Hypothalamus (tissue), 51 donors: ENCODE results near the gene DEFB127.
"Not testable (repeated sequence)": the region's sequence is repeated elsewhere in the genome, so short reads cannot be mapped to it uniquely, and the experiment has no call there.

Source experiments
- DNase-seq, 51 donors: peaks; one replicate each; lab custom pipeline; 2025; lab: John Stamatoyannopoulos, UW

Gene DEFB127

GRCh38 chr20:157154-157553 lies at the start of gene DEFB127:
Gene DEFB127 (plus strand): TSS chr20:157454. CDS start chr20:157545, 91 bp downstream.
- no peak for DNase-seq

DNA sequence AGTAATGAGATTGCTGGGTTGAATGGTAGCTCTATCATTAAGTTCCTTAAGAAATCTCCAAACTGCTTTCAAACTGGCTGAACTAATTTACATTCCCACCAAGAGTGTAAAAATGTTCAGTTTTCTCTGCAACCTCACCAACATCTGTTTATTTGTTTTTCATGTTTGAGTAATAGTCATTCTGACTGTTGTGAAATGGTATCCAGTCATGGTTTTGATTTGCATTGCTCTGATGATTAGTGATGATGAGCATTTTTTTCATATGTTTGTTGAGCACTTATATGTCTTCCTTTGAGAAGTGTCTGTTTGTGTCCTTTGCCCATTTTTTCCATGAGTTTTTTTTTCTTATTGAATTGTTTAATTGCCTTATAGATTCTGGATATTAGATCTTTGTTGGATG lies 44.9 kb upstream of the DEFB127 start:
- no peak for DNase-seq

GRCh38 chr20:117518-117917 lies 39.7 kb upstream of the DEFB127 start:
- no peak for DNase-seq

- DNase-seq: not testable (repeated sequence)
These were observed 27.4 kb upstream of the DEFB127 start for GRCh38 chr20:129786-130323.

DNA sequence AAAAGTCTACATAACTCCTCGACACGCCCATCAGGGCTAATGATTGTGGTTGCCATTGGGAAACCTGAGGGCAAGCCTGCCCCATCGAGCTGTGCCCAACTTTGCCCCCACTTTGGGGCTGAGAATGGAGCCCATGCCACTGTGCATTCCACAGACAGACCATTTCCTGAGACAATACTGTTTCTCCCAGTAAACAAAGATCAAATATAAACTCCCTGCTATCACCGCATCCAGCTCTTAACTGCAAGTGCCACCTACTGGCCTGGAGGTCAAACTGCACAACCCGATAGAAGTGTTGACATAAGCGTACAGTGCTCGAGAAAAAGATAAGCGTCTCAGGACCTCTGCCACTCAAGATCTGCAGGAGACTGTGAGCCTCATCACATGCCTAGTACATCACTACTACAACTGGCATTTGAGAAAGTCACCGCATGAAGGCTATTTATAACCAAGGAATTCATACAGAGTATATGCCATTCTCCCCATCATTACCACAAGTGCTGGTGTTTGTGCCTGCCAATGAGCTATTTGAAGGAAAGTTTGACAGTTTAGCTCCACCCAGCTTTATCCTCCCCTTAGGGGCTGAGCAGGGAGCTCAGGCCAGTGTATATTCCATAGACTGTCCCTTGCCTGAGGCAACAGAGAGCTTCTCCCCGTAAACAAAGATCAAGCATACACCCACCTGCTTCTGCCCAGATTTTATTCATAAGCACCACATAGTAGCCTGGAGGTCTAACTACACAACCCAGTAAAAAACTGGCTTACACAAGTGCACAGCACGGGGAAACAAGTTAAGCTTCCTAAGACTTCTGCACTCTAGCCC lies 19.4 kb upstream of the DEFB127 start:
- DNase-seq: no peak

- DNase-seq: no peak
These were observed 15.0 kb upstream of the DEFB127 start, which contains the start of gene DEFB126 for GRCh38 chr20:142290-142689. Gene DEFB126 (plus strand): TSS chr20:142590. CDS start chr20:142629, 39 bp downstream.

GRCh38 chr20:145877-146276 lies 11.4 kb upstream of the DEFB127 start:
- DNase-seq: no peak

GRCh38 chr20:152131-152530 lies 5.1 kb upstream of the DEFB127 start:
- no peak for DNase-seq

GRCh38 chr20:164618-165017 lies 7.4 kb downstream of the DEFB127 start:
- no peak for DNase-seq

DNA sequence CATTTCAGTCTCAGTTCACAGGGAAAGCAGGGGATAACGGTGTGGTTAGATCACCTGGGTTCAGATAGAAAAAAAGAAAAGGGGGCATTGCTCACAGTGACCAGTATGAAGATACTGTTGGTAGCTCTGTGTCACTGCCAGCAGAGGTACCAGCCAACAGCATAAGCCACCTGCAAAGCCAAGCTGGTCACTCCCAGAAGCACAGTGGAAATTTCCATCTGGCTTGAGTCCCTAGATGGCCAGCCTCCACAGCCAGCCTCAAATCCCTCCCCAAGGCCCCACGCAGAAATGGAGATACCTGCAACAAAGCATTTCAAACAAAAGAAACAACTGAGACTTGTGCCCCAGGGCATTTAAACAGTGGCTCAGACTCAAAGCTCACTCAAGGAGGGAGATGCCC lies 11.6 kb downstream of the DEFB127 start:
- no peak for DNase-seq

DNA sequence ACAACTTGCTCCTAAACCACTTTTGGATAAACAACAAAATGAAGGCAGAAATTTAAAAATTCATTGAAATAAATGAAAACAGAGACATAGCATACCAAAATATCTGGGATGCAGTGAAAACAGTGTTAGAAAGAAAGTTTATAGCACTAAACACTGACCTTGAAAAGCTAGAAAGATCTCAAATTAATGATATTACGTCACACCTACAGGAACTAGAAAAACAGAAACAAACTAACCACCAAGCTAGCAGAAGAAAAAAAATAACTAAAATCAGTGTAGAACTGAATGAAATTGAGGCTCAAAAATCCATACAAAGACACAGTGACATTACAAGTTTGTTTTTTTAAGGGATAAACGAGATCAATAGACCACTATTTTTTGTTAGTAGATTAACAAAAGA lies 27.0 kb downstream of the DEFB127 start:
- no peak for DNase-seq

GRCh38 chr20:187733-188132 lies 30.5 kb downstream of the DEFB127 start:
- DNase-seq: no peak

DNA sequence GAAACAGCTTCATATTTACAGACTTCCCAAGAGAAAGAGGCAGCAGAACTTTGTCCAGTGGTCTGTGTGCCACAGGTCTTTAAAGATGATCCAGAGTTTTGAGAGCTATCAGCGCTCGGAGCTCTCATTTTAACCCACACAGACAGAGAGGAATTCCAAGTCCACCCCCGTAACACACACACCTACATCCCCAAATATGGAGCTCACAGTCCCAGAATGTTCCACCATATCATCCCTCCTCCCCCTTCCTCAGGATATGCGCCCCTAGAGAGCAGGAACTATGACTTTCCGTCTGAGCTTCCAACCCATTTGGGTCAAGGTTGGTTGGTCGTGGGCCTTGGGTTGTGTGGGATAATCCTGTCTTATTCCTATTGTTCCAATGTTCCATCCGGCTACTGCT lies 32.4 kb downstream of the DEFB127 start, which contains the start of gene DEFB128:
Gene DEFB128 (minus strand): TSS at position 101 of the 400 bp plus-strand sequence. CDS start 88 bp downstream, at position 13.
- no peak for DNase-seq

DNA sequence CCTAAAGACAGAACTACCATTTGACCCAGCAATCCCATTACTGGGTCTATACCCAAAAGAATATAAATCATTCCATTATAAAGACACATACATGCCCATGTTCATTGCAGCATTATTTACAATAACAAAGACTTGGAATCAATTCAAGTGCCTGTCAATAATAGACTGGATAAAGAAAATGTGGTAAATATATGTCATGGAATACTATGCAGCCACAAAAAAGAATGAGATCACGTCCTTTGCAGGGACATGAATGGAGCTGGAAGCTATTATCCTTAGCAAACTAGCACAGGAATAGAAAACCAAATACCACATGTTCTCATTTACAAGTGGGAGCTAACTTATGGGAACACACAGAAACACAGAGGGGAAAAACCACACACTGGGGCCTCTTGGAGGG lies 41.0 kb downstream of the DEFB127 start:
- no peak for DNase-seq

DNA sequence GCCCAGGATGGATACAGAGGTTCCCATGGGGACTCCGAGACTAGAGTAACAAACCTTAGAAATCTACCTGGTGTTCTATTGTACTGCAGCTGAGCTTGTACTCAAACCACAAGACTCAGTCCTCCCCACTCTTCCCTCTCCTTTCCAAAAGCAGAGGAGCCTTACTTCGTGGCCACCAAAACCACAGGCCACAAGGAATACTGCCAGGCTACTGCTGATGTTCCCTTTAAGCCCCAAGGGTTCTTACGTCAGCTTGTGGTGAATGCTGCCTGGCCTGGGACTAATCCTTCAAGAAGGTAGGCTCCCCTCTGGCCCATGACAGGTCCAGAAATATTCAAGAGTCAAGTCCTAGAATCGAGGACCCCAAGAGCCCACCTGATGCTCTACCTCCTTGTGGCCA lies 42.7 kb downstream of the DEFB127 start:
- DNase-seq: no peak

- DNase-seq: not testable (repeated sequence)
These were observed 46.4 kb downstream of the DEFB127 start for GRCh38 chr20:203630-204029.
